WI38 (cell line): ENCODE data around the gene FOXQ1.

ENCODE experiments used
- H3K4me3 ChIP-seq: 2 replicates; pipeline ENCODE4 v1.5.1; 2011; ENCODE audit warnings: low read depth, mild to moderate bottlenecking, control low read depth, low read length
- CTCF ChIP-seq: IDR thresholded peaks from 2 replicates; pipeline ENCODE4 v1.5.1; 2012; ENCODE audit warnings: low read depth, mild to moderate bottlenecking, control low read depth, low read length

FOXQ1 gene

GRCh38 chr6:1267057-1267732 is 44.7 kb upstream of the FOXQ1 start:
- no peak overlapping the region for H3K4me3 ChIP-seq
- TF ChIP-seq CTCF, result no peak

- TF ChIP-seq CTCF, result no peak
- H3K4me3 ChIP-seq, result no peak overlapping the region
These were observed 43.8 kb upstream of the FOXQ1 start for GRCh38 chr6:1267790-1268762.

- TF ChIP-seq CTCF, result no peak
These were observed 40.7 kb upstream of the FOXQ1 start for GRCh38 chr6:1271071-1271763.

GRCh38 chr6:1278061-1278720 is 33.7 kb upstream of the FOXQ1 start:
- no peak overlapping the region for H3K4me3 ChIP-seq
- no peak for TF ChIP-seq CTCF

More at GRCh38 chr6:1271071-1271763, 40.7 kb upstream of the FOXQ1 start:
- H3K4me3 ChIP-seq, result no peak overlapping the region

GRCh38 chr6:1279065-1279464 is 32.8 kb upstream of the FOXQ1 start:
- no peak for TF ChIP-seq CTCF
- H3K4me3 ChIP-seq, result no peak overlapping the region

- no peak overlapping the region for H3K4me3 ChIP-seq
- TF ChIP-seq CTCF, result no peak
These were observed 31.1 kb upstream of the FOXQ1 start for GRCh38 chr6:1280666-1281300.
